Measurements from ENCODE around the gene NEDD4L.

- TF ChIP-seq, protein P1, sequence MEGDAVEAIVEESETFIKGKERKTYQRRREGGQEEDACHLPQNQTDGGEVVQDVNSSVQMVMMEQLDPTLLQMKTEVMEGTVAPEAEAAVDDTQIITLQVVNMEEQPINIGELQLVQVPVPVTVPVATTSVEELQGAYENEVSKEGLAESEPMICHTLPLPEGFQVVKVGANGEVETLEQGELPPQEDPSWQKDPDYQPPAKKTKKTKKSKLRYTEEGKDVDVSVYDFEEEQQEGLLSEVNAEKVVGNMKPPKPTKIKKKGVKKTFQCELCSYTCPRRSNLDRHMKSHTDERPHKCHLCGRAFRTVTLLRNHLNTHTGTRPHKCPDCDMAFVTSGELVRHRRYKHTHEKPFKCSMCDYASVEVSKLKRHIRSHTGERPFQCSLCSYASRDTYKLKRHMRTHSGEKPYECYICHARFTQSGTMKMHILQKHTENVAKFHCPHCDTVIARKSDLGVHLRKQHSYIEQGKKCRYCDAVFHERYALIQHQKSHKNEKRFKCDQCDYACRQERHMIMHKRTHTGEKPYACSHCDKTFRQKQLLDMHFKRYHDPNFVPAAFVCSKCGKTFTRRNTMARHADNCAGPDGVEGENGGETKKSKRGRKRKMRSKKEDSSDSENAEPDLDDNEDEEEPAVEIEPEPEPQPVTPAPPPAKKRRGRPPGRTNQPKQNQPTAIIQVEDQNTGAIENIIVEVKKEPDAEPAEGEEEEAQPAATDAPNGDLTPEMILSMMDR (IDR thresholded peaks at IDR 0.05): no peak
- no peak for TF ChIP-seq EZH2 (IDR thresholded peaks at IDR 0.05; ENCODE audit: borderline replicate concordance, insufficient read depth, low read depth, low read length, poor library complexity, severe bottlenecking)
Observed at GRCh38 chr18:58161659-58162058, 117.6 kb downstream of the NEDD4L start.

All from B cell (primary cell).